Stimulated activated CD4-positive, alpha-beta T cell treated with anti-CD3 and anti-CD28 coated beads, Interleukin-12 subunit alpha, Interleukin-12 subunit beta, amount 100 ng/mL, for 48 hours (primary cell): ENCODE measurements around the gene CADM1.

Experiments
- DNase-seq, 3 donors: peaks; one replicate each; pipeline ENCODE4 v3.0.0-alpha.2; 2020; ENCODE audit warnings: low read depth in 2 of 3, low spot score in 1 of 3

The CADM1 gene

DNA sequence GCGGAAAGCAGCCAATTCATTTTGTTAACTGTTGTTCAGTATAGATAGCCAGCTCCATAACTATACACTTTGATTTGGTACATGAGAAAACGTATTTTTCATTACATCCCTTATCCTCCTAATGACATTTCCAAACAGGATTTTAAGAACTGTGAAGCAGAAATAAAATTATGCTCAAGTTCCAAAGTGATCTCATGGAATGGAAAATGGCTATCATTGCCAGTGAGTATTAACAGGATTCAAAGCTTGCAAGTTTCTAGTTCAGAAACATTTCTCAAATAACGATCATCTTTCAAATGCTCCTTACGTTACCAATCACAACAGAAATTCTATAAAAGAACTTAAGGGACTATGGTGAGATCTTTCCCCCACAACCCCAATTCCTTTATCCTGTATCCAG is 53.7 kb downstream of the CADM1 start:
- no peak for DNase-seq

DNA sequence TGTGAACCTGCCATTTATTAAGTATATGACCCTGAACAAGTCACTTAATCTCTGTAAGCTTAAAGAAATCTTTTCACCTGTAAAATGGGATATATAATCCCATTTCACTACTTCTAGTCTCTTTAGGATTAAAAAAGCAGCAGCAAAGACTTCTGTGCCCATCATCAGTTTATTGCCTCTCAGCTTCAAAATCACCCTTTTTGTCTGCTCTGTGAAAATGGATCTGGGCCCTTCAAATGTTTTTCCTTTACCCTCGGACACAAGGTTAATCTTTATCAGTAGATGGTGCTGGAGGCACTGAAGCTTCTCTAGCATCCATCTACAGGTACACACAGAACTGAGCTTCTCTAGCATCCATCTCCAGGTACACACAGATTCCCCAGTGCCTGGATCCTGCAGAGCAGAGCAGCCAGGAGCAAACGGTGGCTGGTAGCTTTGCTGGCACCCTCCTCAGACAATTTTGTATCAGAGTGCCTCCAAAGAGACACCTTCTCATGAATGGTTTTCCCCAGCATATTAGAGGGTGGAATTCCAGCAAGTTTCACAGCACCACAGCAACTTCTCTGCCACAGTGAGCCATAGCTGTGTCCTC is 56.8 kb downstream of the CADM1 start:
- no peak for DNase-seq

DNA sequence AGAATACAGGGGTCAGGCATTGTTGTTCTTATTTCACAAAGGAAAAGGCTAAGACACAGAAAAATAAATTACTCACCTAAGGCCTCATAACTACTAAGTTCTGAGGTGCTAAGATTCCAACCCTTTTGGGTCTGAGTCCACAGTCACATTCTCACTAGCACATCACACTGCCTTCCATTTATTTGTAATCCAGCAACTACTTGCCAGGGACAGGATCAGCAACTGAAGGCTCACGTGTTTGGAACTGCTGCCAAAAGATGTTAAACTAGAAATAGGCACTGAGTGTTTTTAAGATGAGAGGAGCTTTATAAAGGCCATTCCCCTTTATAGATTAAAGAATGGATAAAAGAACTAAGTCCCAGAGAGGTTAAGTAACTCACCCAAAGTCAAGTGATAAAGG is 58.0 kb downstream of the CADM1 start:
- DNase-seq = no peak

DNA sequence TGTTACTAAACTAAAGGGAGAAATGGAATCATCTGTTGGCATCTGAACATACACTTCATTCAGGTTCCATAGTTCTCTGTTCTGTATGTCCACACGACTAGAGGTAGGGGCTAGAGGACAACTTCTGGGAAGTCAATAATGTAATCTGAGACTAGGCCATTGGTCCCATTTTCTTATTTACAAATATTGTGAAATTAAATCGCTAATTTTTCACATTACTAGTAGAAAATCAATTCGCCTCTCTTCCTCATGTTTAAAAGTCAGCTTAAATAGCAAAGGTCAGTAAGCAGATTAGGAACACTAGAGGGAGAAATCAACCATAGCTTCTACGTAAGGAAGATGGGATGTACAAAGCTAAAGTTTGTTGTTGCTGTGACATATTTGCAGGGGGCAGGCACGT is 59.7 kb downstream of the CADM1 start:
- no peak for DNase-seq

DNA sequence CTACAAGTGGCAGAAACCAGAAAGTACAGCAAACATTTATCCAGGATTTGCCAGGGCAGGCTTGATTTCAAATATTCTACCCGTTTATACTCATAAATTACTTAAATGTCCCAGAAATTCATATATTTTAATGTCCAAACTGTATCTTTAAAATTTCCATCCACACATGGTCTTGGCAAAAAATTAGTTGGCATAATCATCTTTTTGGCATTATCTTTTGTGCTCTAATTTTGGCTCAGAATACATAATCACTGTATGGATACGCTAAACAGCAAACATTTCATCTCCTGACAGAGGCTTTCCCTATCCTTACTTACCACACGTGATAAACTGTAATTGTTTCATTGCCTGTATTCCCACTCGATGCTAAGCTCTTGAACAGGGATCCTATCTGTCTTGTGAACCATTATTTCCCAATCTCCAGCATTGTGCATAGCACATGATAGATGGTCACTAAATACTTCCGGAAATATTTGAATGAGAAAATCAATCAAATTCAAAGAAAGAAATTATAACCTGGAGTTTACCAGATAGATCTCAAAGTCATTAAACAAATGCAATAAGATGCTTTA is 64.2 kb downstream of the CADM1 start:
- no peak for DNase-seq

DNA sequence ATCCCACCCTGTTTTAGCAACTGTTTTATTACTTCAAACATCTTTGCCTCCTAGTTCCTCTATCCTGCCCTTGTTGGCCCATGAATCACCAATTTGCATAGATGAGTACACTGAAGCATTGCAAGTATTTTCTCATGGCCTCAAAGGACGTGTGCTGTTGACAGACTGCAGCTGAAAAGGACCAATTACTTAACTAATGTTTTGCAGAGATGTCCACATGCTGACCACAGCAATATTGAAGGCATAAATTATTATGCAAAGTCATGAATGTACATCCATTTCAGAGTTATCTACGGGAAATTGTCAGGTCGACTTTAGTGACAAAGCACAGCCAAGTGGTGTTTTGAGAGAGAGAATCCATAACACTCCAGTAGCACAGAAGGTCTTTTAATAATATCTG is 64.8 kb downstream of the CADM1 start:
- DNase-seq = no peak

DNA sequence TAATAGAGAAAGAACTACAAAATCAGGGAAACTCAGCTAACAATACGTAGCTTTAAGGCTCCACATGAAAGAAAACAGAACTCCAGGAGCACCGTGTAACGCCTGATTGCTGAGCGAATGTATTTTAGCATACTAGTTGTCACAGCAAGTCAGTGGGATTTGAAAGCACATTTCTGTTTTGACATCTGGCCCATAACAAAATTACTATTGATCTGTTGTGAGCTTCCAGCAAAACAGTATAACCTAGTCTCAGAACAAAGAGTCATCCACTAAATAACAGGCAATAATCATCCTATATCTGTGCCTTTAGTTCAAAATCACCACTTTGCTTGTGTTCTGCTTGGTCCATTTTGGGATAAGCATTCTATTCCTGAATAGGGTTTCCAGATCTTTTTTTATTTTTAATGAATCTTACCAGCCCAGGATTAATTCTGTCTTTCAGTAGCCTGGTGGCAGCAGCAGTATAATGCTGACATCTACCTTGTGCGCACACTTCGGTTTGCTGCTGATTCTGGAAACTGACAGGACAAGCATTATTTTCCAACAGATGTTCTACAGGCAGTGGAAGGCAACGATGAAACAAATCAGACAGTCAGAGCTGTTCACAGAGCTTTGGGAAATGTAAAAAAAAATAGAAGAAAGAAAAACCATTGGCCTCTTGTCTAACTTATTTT is 66.2 kb downstream of the CADM1 start:
- DNase-seq = no peak

DNA sequence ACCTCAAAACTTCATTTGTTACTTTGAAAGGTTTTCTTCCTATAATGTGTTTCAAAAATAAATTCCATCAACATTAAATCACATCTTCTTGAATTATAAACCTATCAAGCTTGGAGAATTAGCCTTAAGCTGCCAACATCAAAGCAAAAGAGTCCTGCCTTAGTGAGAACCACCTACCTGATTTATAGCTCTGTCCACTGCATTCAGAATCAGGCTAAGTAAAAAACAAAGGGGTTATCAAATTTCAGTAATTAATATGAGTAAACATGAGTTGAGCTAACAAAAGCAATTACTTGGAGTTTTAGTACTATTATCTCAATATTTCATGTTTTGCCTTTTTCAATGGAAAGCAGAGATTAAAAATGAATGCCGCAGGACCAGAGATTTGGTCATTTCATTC is 73.9 kb downstream of the CADM1 start:
- no peak for DNase-seq

DNA sequence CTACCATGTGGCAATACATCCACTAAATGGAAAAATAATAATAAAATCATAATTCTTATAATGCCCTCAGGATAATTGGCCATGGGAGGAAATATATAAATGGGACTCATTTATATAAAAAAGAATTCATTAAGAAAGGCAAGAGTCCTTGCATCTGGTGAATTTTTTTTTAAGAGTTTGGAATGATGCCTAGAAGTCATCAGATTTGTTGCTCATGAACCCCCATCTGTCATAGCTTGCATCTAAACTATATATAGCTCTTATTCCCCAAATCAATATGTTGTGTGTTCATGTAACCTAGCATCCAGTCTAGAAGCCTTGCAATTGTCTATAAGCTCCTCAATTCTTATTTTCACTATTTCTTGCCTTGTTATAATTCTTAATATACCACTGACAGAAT is 75.9 kb downstream of the CADM1 start:
- no peak for DNase-seq

DNA sequence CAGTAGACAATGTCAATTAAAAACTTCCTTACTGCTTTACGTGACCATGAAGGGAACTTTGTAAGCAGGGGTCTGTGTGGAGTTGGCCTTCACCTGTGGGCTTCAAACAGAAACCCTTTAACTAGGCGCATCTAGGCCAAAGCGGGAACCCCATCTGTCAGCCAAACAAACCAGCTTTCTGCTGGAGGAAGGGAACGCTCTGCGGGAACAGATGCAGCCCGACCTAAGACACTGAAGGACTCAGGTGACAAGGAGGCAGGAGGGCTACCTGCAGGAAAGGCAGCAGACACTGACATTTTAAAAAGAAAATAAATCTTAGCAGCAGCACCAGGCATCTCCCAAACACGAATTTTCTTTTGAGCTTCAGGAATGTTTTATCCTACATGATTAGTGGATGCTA is 78.4 kb downstream of the CADM1 start:
- DNase-seq = no peak

DNA sequence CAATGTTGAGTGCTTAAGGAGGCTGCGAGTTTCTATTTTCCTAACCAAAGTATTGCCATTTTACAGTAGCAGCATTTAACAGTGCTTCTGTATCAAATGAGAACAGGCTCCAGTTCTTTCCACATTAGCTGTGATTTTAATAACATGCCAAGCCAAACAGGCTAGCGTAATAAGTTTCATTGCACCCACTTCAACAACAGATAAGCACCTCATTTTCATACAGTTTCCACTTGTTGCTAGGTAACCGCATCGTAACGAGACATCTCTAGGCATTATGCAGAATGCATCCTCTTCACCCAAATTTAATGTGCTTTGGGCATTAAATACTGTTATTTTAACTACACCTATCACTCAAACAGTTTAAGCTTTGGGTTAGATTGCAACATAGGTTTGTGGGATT is 79.0 kb downstream of the CADM1 start:
- DNase-seq = no peak

DNA sequence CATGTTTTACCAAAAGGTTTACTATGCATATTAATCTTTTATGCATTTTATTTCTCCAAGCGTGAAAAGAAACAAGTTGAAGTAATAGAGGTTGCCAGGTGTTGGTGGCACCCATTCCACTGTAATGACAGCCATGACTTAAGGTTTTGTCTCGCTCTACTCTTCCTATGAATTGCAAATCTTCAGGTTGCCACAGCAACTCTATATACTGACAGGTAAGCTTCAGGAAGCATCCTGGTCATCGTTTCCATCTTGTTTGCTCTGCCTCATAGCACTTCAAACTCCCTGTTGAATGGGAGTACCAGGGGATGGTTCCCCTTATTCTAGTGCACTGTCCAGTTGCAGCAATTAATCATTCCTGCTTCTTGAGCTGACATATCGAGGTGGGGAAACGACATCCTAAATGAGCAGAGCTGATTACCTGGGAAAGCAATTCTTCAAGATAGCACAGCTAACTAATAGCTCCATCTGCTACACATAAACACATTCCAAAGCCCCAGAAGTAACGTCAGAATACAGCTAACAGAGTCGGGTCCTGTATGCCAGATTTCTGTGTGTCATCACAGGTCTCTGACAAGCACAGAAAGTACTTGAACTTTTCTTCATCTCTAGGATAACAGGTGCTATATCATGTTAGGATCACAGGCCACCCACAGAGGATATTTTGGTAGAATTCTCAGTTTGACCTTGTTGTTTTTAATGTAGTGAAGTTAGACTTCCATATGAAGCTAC is 80.3 kb downstream of the CADM1 start:
- DNase-seq = no peak

DNA sequence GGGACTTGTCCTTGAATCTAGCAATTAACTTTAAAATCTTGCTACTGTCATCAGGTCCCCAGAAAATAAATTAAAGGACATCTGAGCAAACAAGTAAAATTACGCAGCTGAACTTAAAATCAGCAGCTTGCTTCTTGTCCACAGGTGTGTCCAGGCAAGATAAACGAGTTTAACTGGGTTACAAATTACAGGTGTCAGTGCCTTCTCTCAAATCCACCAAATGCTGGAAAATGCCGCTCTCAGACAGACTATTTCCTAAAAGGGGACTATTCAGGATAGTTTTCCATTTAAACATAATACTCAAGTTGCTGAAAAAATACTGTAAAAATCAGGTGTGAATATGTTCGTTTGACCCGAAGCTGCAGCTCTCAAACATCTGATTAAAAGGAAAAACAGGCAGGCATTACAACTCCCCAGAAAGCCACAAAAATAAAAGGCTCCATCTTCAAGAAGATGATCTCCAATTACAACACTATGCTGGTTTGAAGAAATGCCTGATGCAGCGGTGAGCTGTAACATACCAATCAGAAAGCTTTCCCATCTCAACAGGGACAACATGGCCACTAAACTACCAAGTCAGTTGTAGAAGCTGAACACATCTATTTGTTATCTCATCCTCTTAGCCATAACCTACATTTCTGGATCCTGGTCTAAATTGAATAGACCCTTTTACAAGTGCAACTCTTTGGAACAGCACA is 82.1 kb downstream of the CADM1 start:
- DNase-seq = no peak

DNA sequence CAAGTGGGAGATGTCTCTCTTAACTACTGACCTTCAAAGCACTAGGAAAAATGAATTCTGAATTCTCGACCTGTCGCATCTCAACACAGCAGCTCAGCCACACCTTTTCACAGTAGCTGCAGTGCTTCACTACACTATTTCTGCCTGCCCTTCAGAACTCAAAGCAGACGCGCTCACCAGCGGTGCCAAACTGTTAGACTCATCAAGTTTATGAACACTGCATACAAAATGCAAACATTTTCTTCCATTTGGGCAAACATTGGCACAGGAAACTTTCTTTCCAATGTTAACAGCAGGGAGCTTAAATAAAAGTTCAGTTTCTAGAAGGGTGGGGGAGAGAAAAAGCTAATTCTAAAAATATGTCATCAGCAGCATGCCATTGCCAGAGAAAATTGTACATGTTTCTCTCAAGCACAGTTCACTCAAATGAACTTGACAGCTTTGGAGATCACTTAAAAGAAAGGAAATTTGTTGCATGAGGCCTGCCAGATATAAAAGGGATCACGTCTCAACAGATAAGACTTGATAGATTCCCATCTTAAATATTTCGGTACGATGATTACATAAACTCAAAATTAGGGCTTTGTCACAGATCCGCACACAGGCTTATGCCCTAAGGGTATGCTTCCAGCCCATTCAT is 82.7 kb downstream of the CADM1 start:
- no peak for DNase-seq

DNA sequence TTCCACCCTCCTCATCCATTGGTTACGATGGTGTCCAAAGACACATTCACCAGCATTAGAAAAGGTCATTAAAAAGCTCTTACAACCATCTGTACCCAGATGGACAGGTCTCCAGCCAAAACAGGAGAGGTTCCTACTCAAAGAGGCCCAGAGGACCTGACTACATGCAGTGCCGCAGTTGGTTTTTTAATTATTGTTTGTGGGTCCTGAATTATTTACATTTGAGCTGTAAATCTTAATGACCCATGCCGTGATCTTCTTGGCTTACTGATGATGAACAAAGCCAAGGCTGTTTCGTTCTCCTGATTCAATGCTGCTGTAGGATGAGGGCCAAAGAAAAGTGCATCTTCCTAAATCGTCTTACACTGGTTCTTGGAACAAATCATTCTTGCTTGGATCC is 83.7 kb downstream of the CADM1 start:
- DNase-seq = no peak

DNA sequence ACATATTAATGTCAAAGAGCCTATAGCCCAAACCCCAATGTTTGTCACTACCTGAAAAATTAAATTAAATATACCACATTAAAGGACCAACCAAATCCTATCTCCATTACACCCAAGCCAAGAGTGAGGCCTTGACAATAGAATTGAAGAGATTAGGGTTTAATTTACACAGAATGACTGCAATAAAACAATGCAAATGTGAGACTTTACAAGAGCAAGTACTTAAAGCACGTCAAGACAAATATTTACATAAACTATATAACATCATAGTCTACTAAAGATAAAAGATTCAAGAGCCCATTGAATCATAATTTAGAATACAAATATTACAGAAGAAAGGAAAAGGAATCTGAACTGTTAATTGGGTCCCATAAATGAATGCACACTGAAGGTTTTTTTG is 85.6 kb downstream of the CADM1 start:
- DNase-seq = no peak

DNA sequence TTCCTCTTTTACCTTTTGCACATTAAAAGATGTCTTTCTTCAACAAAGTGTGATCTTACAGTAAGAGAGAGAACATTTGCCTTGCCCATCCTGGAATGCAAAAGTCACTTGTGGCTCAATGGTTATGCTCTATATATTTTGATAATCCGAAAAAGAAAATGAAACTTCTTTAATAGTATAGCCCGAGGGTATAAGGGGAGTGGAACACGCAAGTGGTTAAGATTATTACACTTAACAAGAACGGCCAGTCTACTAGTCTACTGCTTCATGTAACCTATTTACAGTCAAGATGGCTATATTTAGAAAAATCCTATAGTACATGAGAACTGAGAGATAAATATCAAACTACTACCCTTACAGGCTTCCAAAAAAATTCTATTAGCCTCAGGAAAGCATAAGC is 86.1 kb downstream of the CADM1 start:
- DNase-seq = no peak

DNA sequence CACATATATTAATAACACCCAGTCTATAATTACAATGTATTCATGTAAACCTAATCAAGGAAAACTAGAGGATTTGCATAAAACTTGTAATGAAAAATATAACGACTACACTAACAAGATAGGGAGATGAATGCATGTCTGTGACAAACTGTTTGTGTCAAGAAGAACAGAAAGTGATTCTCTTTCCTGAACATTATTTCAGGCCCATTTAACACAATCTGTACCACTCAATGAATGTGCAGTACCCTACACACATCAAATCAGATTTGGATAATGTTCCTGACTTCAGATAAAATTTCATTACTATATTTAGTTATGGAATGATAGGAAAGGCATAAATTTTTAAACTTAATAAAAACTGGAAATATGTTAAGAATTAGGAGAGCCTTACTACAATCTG is 93.1 kb downstream of the CADM1 start:
- DNase-seq = no peak

DNA sequence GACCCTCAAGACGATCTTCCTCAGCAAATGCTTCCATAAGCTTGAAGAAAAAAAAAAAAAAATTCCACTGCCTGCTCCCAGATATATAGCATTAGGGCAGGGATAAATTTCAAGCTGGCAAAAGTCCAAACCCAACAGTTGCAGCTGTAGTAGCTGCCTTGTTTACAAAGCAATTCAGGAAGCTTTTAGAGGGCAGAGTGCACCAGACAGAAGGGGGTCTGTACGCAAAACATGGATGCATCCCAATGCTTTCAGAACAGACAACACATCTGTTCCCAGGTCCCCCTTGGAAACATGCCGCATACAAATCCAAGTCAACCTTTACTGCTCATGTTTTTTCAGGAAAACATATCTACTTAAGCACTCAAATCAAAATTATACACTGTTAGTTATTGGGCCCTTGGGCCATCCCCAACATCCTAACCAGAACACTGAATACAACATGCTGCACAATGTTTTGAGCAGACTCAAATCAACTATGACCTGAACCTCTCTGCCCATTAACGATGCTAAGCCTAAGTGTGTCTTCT is 94.5 kb downstream of the CADM1 start:
- DNase-seq = no peak

DNA sequence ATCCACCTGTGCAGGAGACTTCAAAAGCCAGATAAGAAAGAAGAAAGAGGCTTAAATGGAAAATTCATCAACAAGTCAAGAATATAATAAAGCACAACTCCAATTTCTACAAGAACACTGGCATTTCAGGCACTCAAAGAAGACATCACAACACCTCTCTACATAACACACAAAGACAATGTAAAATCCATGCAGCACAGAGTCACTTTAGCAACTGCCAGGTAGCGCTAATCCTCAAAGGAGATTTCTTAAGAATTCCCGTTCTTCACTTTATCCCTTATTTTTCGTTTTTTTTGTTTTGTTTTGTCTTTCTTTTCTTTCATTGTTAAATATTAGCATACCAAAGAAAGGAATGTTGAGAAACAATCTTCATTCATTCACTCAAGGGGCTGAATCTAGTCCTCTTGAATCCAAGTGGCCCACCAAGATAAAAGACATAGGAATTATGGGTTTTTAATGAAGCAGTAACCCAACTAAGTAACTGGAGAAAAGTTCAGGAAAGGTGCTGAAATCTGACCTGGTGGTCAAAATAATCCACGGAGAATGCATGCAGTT is 95.0 kb downstream of the CADM1 start:
- DNase-seq = no peak
